Fibroblast of the conjunctiva (primary cell): ENCODE data around the gene TK1.
"Not testable (repeated sequence)": the region's sequence is repeated elsewhere in the genome, so short reads cannot be mapped to it uniquely, and the experiment has no call there.

ENCODE experiments used
- DNase-seq: peaks from one replicate; pipeline ENCODE4 v3.0.0-alpha.2; 2010; ENCODE audit warnings: low read depth

The TK1 gene

DNA sequence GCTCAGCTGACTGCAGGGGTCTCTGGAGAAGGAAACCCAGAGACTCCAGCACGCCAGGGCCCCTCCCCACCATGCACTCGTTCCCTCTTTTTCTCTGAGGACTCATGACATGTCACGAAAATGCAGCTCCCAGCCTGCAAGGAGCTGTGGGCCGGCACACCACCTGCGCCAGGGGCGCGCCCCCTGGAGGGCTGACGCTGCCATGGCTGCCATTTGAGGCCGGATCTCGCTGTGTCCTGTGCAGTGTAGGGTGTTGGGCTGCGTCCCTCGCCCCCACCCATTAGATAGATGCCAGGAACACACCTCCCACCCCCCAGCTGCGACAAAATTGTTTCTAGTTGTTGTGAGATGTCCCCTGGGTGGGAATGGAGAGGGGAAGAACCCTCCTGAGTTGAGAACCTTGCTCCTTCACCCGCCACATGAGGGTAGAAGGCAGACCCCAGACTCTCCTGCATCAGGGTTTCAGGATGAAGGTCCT is 10.3 kb downstream of the TK1 start:
- DNase-seq, result no peak

DNA sequence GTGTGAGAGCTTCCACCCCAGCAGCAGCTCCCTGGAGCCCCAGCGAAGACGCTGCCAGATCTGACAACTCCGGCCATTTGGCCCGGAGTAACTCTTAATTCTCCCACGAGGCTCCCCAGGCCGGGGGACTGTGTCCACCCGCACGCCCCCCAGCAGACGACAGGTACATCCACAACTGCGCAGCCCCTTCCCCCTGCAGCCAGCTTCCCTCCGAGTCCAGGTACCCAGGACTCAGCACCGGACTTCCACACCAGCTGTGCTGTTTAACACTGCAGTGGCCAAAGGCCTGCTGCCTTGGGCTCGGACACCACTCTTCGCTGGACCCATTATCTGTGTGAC is 11.2 kb downstream of the TK1 start:
- no peak for DNase-seq

DNA sequence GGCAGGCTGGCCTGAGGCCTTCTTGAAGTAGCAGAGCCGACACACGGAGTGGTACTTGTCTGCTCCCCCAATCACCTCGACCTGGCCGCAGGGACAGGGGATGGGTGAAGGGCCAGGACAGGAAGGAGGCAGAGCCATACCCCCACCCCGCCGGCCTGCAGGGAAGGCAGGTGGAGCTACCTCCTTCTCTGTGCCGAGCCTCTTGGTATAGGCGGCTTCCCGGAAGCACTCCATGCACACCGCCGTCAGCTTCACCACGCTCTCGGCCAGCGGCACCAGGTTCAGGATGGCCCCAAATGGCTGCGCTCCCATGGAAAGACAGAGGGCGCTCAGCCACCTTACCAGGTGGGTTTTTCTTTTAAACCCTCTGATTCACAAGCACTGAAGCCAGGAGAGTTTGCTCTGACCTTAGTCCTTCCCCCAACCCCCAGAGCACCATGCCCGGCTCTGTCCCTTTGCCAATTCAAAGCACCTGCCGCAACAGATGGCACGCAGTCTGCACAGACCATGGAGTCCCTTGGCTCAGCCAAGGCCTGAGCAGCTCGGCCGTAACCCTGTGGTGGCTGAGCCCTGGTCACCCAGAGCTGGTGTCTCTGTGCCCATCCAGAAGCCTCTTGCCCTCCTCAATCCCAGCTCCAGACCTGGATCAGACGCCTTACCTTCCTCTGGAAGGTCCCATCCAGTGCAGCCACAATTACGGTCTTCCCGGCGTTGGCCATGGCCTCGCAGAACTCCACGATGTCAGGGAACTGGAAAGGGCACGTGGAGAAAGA is 11.8 kb downstream of the TK1 start:
- DNase-seq, result no peak

- no peak for DNase-seq
These were observed 12.4 kb downstream of the TK1 start for GRCh38 chr17:78174346-78174869.

DNA sequence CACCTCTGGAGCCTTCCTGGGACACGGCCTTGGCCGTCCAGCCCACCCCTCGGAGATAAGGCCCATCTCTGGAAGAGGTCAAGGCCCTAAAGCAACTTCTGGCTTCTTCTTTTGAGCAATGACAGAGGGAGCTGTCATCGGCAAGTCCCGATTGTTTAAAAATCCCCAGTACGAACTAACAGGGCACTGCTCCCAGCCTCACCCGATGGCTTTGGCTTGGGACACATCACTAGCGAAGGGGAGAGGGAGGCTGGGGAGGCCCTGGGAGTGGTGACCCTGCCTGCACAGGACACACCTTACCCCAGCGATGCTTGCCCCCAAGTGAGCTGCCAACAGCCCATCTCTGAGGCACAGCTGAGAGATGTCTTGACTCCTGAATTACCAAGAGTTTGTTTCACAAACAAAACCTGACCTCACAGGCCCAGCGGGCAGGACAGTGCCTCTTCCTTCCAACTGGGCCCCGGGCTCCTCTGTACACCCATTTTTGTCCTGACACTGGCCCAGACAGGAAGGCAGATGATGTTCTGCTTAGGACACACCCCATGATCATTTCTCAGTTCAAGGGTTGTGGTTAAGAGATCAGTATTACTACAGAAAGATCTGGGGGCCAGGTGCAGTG is 13.6 kb downstream of the TK1 start:
- DNase-seq, result no peak

- no peak for DNase-seq
These were observed 14.4 kb downstream of the TK1 start for GRCh38 chr17:78172249-78173051.

DNA sequence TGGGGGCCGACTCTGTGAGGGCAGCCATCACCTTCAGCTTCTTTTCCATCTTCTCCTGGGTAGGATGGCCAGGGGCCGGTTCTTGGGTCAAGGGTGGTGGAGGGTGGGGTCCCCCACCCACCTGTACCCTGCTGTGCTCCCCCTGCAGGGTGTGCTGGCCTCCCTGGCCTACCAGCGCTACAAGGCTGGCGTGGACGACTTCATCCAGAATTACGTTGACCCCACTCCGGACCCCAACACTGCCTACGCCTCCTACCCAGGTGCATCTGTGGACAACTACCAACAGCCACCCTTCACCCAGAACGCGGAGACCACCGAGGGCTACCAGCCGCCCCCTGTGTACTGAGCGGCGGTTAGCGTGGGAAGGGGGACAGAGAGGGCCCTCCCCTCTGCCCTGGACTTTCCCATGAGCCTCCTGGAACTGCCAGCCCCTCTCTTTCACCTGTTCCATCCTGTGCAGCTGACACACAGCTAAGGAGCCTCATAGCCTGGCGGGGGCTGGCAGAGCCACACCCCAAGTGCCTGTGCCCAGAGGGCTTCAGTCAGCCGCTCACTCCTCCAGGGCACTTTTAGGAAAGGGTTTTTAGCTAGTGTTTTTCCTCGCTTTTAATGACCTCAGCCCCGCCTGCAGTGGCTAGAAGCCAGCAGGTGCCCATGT is 15.1 kb downstream of the TK1 start:
- not testable (repeated sequence) for DNase-seq

DNA sequence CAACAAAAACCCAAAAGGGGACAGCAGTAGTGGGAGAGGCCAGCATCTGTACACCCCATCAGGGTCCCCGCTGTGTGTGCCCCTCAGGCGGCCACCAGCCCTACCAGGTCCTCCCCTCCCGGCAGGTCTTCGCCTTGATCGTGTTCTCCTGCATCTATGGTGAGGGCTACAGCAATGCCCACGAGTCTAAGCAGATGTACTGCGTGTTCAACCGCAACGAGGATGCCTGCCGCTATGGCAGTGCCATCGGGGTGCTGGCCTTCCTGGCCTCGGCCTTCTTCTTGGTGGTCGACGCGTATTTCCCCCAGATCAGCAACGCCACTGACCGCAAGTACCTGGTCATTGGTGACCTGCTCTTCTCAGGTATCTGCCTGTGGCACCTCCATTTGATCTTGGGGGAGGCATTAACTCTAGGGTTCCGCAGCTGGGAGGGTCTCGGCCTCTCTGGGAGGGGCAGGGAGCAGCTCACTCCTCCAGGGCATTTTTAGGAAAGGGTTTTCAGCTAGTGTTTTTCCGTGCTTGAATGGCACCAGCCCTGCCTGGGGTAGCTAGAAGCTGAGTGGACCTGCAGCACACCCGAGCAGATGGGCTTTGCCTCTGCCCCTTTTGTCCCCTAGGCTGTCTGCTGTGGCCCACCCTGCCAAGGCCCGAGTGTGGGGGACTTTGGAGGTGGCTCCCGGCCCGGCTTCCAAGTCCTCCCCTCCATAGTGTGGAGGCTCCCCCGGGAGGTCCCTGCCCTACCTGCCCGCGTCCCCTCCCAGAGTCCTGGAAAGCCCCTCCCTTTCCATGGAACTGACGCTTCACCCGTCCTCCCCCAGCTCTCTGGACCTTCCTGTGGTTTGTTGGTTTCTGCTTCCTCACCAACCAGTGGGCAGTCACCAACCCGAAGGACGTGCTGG is 15.9 kb downstream of the TK1 start:
- no peak for DNase-seq

GRCh38 chr17:78168903-78169793 is 17.7 kb downstream of the TK1 start:
- DNase-seq, result no peak

GRCh38 chr17:78168242-78168902 is 18.5 kb downstream of the TK1 start, which contains the start of gene SYNGR2:
SYNGR2 (plus strand) TSS chr17:78168581; CDS start chr17:78168617, 36 bp downstream.
- DNase-seq, result no peak

DNA sequence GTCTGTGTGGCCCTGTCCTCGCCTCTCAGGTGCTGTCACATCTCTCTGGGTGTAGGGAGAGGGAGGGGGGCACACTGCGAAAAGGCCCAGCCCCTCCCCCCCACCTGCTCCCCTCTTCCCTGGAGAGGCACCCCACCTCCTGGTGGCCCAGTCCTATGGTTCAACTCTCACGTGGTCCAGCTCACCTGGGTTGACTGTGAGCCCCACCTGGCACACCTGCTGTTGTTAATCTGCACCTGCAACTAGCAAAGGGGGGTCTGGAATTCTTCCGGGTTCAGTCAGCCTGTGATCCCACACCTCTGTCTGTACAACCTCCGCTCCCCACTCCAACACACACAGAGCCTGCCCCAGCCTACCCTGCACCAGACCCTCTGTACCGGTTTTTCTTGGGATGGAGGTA is 20.4 kb downstream of the TK1 start:
- no peak for DNase-seq

- DNase-seq, result no peak
These were observed 21.9 kb downstream of the TK1 start for GRCh38 chr17:78164748-78165607.

DNA sequence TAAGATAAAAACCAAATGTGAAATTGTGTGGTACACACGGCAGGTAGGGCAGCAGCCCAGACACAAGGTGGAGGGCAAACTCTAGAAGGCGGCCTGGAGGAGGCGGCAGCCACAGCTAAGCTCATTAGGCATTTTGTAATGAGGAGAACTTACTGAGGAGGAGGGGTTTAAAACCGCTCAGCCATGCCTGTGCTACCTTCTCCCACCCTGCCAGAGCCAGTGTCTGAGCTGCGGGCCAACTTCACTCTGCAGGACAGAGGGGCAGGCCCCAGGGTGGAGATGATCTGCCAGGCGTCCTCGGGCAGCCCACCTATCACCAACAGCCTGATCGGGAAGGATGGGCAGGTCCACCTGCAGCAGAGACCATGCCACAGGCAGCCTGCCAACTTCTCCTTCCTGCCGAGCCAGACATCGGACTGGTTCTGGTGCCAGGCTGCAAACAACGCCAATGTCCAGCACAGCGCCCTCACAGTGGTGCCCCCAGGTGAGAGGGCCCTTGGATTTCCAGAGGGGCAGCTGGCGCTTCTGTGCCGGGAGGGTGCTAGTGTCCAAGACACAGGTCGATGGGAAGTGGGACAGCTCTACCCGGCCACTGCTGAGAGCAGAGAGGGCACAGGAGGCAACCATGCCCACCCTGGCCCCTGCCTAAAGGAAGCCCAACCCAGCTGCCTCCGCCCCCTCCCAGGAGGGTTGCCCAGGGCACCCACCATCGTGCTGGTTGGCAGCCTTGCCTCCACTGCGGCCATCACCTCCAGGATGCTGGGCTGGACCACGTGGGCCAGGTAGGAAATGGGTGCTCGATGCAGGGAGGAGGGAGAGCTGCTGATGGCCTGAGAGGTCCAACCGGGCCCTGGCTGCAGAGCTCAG is 22.7 kb downstream of the TK1 start:
- DNase-seq, result no peak

- DNase-seq, result no peak
These were observed 27.2 kb downstream of the TK1 start for GRCh38 chr17:78159575-78160158.

- no peak for DNase-seq
These were observed 31.7 kb downstream of the TK1 start for GRCh38 chr17:78154903-78155811.

DNA sequence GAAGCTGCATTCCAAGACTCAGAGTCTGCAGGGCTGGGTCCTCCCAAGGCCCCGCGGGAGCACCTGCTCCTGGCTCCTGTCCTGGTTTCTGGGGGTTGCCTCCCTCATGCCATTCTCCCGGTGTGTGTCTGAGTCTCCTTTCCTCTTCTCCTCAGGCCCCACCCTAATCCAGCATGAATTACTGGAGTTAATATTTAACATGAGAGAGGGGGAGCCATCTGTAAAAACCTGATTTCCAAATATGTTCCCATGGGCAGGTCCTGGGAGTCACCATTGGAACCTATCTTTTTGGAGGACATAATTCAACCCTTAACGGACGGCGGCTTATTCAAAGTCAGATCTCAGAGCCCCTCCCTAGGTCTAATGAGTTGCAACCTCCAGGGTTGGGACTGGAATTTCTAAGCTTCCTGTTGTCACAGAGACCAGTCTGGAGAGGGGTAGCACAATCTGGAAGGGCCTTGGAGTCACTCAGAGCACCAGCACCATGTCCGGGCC is 35.3 kb downstream of the TK1 start:
- no peak for DNase-seq
